GM19397 (cell line): ENCODE data around the gene SNRNP200.

Experiments
- ATAC-seq: cut with Tn5 transposase; IDR thresholded peaks from one replicate; pipeline ENCODE4 v1.9.1; 2021; ENCODE audit warnings: mild to moderate bottlenecking, moderate library complexity; ENCODE audit not compliant: unreplicated experiment

SNRNP200 gene

DNA sequence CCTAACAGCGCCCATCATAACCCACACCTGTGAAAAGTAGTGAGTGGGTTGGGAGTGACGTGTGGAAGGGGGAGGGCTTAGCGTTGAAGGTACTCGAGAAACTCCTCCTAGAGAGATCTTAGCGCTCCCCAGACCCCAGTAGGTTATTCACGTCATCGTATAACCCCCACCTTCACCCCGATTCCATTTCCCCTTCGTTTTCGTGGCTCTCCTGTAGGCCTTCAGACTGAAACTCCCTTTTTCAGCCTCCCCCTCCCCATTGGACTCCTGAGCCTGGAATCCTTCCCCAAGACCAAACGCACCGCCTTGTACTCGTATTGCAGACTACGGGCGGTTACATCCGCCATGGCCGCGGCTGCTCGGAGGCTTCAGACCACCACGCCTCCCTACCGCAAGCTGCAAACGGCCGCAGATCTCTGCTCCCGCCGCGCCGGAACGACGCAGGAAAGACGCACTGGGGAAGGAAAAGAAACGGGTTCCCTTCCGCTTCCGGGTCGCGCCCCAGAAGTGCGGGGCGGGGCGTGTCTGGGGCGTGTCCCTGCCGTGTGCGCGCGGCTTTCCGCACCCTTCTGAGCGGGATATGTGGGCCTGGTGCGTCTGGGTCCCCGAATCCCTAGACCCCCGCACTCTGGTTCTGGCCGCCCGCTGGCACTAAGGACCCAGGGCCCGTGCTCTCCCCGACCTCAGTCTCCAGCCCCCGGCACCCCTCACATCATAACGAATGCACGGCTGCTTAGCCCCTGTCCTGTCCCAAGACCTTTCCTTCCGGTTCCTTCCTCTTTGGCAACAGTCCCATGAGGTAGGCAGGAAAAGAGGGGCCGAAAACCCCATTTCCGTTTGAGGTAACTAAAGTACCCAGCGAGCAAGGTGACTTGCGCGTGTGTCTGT is at the start of gene SNRNP200:
TSS of gene SNRNP200 (minus strand) at position 456 of the 888 bp plus-strand sequence. CDS start at position 347, 109 bp downstream.
- ATAC-seq: peak; percentile 88

- ATAC-seq: no peak
Observed at GRCh38 chr2:96354492-96354891, 49.1 kb upstream of the SNRNP200 start.

GRCh38 chr2:96353606-96354101 is 48.3 kb upstream of the SNRNP200 start:
- ATAC-seq: no peak

DNA sequence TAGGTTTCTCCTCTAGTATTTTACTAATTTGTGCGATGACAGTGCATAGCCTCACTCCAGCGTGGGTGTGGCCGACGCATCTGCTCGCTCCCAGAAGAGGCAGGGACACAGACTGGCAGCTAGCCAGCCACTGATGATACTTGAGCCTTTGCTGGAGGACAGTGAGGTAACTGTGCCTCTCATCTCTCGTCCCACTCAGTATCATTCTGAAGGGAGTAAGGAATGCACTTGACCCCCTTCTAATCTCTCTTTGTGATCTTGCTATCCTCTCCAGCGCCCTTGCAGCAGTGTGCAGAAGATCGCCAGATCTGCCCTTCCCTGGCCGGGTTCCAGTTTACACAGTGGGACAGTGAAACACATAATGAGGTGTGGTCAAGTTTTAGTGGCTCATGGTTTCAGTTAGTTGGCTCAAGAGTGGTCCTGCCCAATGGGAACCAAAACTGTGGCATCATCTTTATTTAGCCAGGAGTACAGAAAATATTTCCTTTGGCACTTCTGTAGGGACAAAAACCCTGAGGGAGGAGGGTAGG is 47.8 kb upstream of the SNRNP200 start:
- no peak for ATAC-seq

DNA sequence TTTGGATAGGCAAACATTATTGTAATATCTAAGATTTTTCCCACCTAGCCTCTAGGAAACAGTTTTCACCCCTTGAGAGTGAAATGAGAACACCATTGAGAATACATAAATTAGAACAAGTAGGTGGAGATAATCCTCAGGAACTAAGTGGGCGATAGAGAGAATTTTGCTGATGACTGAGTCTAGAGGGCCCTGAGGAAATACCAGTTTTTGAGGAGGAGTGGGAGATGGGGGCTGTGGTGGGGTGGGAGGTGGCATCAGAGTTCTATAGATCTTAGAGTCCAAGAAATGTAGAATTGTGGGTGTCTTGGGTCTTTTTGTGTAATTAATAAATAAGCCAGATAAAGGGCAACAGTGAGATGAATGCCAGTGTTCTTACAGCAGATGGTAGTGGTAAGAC is 42.0 kb upstream of the SNRNP200 start:
- no peak for ATAC-seq

DNA sequence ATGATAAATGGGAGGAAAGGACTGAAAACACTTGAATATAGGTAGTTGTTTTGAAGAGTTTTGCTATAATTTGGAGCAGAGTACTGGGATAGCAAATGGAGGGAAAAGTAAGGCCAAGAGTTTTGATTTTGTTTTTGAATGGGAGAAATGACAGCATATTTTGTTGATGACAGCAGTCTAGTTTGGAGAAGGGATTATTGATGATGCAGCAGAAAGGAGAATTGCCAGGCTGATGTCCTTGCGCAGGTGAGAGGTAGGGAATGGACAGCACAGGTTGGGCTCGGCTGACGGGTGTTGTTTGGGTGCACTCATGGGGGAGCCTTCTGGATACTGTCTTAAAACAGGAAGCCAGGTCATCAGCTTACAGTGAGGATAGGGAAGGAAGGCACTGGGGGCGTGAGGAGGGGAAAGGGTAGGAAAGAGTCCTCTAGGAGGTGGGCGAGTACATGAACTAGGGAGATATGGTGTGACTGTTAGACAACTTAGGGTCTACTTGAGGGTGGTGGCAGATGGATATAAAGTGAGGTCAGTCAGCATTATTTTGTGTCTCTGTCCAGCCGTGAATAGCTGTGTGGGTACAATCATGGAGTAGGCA is 40.6 kb upstream of the SNRNP200 start:
- ATAC-seq: no peak

- ATAC-seq: no peak
Observed at GRCh38 chr2:96345438-96345837, 40.1 kb upstream of the SNRNP200 start.

GRCh38 chr2:96344011-96344410 is 38.7 kb upstream of the SNRNP200 start:
- no peak for ATAC-seq

DNA sequence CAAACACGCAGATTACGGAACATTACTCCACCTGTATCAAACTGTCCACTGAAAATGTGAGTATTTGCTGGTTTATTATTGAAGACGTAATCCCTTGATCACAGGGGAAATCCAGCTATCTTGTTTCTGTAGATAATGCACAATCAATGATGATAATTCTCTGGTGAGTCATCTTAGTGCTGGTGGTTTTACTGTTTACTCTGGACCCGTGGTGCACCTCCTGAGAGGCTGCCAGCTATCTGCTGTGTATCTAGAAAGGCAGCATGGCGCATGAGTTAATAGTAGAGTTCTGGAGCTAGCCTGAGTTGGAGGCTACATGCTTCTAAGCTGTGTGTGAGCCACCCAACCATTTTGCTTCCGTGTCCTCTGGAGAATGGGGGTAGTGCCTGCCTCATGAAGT is 36.7 kb upstream of the SNRNP200 start:
- no peak for ATAC-seq

- ATAC-seq: no peak
Observed at GRCh38 chr2:96341641-96342040, 36.3 kb upstream of the SNRNP200 start.

GRCh38 chr2:96340493-96341414 is 35.4 kb upstream of the SNRNP200 start:
- no peak for ATAC-seq

DNA sequence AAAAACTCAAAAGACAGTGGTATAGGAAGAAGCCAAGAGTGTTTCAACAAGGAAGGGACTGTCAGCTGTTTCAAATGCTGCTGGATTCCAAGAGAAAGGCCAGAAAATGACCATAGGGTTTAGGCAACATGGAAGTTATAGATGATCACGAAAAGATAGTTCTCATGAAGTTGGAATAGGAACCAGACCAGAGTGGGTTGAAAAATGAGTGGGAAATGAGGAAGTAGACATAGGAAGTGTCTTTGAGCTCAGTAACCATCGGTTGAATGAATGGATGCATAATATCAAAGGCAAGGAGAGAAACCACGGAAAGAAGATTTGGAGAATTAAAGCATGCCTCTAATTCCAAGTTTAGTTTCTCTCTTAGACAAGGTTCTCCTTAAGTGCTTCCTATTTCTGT is 31.5 kb upstream of the SNRNP200 start:
- ATAC-seq: no peak

GRCh38 chr2:96336104-96336775 is 30.9 kb upstream of the SNRNP200 start:
- no peak for ATAC-seq

DNA sequence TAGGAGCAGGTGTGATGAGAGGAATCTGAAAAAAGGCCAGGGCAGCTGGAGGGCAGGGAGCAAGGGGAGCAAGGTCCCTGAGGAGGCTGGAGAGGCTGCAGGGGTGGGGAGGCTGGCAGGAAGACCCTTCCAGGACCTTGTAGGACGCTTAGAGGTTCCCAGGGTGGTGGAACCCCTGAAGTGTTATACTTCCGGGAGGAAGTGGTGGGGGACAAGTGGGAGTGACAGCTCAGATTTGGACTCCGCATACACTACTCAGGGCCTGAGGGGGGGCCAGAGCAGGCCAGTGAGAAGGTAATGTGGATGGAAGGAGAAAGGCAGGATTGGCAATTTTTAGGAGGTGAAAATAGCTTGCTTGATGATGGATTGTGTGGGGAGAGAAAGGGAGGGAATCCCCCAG is 28.4 kb upstream of the SNRNP200 start:
- ATAC-seq: no peak

DNA sequence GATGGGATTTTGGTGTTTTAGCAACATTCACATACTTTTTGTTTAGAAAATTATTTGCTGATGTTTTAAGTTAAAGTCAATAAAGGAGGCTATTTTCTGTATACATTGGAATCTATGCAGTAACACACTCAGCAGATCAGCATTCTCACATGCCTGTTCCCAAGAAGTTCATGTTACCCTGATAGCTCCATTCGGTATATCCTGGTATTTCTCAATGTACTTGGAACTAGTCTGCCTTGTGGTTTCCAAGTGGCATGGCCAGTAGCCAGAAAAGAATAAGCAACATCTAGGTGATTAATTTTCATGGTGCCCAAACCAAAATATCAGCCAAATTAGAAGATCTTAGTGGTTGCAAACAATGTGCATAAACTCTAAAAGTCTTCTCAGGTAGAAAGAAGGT is 25.1 kb upstream of the SNRNP200 start:
- no peak for ATAC-seq

DNA sequence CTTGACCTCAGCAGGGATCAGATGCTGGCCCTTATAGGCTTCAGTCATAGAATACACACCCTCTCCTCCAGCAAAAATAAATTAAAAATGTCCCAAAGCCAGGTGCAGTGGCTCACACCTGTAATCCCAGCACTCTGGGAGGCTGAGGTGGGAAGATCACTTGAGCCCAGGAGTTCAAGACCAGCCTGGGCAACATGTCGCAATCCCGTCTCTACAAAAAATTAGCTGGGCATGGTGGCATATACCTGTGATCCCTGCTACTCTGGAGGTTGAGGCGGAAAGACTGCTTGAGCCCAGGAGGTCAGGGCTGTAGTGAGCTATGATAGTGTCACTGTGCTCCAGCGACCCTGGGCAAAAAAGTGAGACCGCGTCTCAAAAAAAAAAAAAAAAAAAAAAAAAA is 24.5 kb upstream of the SNRNP200 start:
- no peak for ATAC-seq

- no peak for ATAC-seq
Observed at GRCh38 chr2:96329456-96329855, 24.1 kb upstream of the SNRNP200 start.

DNA sequence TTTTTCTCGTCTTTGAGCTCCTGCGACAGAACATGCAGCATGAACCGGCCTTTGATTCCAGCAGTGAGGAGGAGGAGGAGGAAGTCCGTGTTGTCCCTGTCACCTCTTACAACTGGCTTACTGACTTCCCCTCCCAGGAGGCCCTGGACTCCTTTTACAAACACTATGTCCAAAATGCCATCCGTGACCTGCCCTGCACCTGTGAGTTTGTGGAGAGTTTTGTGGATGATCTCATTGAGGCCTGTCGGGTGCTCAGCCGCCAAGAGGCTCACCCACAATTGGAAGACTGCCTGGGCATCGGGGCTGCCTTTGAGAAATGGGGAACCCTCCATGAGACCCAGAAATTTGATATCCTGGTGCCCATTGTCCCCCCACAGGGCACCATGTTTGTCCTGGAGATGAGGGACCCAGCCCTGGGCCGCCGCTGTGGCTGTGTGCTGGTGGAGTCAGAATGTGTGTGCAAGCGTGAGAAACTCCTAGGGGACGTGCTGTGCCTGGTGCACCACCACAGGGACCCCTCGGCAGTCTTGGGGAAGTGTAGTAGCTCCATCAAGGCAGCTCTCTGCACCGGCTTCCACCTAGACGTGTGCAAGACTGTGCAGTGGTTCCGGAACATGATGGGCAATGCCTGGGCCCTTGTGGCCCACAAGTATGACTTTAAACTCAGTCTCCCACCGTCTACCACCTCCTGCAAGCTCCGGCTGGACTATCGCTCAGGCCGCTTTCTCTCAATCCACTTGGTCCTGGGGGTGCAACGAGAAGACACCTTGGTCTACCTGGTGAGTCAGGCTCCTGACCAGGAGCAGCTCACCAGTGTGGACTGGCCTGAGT is 21.9 kb upstream of the SNRNP200 start:
- ATAC-seq: no peak

DNA sequence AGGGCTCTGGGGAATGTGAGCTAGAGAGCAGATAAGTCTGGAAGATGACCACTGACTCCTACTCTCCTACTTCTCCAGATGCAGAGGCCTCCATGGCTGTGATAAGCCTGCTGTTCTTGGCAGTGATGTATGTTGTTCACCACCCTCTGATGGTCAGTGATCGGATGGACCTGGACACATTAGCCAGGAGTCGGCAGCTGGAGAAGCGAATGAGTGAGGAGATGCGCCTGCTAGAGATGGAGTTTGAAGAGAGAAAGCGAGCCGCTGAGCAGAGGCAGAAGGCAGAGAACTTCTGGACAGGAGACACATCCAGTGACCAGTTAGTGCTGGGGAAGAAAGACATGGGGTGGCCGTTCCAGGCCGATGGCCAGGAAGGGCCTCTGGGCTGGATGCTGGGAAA is 21.2 kb upstream of the SNRNP200 start:
- ATAC-seq: no peak

DNA sequence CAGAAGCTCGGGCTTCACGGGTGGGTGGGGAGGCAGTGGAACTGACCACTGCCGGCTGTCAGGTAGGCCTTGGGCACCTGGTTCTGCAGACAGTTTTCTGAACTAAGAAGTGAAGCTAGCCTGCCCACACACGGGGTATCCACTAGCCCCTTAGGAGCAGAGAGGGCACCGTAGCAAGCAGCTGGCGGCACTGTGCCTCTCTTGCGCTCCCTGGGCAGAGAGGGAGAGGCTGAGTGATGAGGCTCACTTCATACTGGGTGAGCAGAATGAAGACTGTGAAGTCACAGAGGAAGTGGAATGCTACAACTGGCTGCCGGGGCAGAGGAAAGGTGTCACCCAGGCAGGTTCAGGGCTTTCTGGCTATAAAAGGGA is 20.5 kb upstream of the SNRNP200 start:
- no peak for ATAC-seq
